Inflammatory macrophage treated with lipopolysaccharide for 1 hour (primary cell): ENCODE results near the gene ADAMTS13.

Experiments used
- DNase-seq, 2 donors: peaks; one replicate each; pipeline ENCODE4 v3.0.0-alpha.2; 2020 to 2022

The ADAMTS13 gene

DNA sequence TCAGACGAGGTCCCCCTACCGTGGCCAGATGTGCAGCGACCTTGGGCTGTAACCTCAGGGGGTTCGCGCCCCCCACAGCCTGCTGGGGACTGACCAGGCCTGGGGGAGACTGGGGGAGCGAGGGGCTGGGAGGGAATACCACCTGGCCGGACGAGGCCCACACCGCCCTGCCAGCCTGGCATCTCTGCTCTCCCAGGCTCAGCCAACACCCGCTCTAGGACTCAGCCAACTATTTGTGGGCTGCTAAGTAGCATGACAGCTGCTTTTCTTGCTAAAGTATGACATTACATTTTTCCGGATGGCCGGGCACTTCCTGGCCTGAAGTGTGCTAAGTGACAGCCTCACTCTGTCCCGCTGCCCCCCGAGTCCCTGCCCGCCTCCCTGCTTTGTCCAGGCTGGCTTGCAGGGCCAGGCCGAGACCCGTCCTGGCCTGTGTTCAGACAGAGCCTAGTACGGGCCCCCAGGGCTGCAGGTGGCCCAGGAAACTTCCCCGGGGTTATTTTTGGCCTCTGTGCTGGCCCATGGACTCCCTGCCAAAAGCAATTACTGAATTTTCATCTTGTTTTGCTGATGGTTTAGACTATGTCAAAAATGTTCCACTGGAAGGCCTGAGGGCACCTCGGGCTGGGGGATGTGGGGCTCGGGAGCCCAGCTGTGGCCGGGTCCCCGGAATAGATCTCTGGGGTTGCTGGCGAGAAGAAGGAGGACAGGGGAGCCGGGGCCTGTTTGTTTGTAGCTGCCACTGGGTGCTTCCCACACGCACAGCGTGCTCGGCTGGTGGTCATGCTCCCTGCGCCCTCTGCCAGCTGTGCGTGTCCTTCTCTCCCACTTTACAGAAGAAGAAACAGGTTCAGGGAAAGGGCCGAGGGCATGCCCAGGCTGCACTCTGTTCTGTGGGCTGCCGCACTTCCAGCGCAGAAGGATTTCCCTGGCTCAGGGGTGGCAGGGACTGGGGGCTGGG lies 70.2 kb downstream of the ADAMTS13 start:
- no peak for DNase-seq

DNA sequence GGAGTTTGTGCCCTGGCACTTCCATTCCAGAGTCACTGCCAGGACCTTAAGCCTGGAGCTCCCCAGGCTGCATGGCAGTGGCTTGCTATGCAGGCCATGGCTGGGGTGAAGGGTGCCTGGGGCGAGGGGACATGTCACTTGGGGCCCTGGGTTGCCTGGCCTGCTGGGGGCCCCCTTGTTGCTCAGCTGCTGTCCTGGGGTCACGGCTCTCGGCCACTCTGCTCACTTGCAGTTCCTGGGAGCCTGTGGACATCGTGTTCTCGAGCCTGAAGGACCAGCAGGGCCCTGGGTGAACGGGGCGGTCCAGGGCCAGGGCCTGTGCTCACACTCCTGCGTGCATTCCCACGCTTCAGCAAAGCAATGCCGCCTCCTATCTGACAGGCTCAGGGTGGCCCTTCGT lies 71.3 kb downstream of the ADAMTS13 start:
- DNase-seq, result no peak

DNA sequence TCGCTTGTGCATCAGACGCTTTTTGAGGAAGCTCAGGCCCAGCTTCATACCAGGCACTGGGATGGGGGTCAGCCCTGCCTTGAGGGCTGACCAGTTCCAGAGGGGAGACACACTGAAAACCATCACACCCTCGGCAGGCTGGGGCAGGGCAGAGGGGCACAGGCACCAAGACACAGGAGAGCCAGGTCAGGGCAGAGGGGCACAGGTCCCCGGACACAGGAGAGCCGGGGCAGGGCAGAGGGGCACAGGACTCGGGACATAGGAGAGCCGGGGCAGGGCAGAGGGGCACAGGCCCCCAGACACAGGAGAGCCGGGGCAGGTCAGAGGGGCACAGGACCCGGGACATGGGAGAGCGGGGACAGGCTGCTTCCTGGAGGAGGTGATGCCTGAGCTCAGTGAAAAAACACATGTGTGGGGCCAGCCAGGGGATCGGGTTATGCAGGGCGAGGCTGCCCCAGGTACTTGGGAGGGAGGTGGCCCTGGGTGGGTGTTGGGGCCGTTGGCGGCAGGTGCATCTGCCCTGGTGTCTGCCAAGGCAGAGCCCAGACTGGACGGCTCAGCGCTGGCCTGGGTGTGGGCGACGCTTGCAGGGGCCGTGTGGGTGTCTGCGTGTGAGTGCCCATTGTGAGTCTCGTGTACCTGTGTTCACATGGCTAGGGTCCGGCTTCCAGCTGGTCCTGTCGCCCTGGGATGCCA lies 71.8 kb downstream of the ADAMTS13 start:
- DNase-seq, result no peak

DNA sequence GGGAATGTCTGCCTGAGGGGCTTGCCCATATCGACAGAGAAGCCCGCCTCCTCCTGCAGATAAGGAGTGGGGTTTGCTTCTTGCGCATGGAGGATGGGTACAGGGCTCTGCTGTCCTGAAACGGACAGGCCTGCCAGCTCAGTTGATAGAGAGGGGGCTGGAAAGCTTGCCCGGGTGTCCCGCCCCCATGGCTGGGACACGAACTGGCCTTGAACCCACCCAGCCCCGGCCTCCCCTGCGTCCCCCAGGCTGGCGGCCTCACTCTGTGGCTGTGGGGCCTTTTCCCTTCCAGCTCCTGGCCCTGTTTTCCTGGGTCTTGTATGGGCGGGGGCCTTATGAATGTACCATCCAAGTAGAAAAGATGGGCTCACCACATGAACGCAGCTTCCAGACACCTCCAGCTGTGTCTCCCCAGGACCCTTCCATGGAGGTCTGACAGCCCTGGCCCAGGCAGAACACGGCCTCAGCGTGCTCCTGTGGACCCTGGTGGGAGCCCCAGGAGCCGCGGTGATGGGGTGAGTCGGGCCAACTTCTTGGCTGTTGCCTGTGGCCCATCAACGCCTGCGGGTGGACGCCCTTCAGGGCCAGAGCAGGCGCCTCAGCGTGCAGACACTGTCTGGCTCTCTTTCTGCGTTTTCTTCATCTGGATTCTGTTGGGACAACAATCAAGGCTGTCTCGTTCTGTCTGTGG lies 72.6 kb downstream of the ADAMTS13 start:
- no peak for DNase-seq

DNA sequence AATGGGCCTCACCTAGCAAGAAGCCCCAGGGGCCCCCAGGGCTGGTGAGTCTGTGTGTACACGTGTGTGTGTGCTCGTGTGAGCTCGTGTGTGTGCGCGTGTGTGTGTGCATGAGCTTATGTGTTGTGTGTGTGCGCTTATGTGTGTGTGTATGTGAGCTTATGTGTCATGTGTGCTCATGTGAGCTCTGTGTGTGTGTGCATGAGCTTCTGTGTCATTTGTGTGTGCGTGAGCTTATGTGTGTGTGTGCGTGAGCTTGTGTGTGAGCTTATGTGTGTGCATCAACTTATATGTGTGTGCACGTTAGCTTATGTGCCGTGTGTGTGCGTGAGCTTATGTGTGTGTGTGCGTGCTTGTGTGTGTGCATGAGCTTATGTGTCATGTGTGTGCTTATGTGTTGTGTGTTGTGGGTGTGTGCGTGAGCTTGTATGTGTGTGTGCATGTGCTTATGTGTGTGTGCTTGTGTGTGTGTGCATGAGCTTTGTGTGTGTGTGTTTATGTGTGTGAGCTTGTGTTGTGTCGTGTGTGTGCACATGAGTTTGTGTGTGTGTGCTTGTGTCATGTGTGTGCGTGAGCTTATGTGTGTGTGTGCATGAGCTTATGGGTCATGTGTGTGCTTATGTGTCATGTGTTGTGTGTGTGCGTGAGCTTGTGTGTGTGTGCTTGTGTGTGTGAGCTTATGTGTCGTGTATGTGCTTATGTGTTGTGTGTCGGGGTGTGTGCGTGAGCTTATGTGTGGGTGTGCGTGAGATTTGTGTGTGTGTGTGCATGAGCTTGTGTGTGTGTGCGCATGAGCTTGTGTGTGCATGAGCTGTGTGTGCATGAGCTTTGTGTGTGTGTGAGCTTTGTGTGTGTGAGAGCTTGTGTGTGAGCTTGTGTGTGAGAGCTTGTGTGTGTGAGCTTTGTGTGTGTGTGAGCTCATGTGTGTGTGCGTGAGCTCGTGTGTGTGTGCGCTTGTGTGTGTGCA lies 73.4 kb downstream of the ADAMTS13 start:
- DNase-seq, result no peak

DNA sequence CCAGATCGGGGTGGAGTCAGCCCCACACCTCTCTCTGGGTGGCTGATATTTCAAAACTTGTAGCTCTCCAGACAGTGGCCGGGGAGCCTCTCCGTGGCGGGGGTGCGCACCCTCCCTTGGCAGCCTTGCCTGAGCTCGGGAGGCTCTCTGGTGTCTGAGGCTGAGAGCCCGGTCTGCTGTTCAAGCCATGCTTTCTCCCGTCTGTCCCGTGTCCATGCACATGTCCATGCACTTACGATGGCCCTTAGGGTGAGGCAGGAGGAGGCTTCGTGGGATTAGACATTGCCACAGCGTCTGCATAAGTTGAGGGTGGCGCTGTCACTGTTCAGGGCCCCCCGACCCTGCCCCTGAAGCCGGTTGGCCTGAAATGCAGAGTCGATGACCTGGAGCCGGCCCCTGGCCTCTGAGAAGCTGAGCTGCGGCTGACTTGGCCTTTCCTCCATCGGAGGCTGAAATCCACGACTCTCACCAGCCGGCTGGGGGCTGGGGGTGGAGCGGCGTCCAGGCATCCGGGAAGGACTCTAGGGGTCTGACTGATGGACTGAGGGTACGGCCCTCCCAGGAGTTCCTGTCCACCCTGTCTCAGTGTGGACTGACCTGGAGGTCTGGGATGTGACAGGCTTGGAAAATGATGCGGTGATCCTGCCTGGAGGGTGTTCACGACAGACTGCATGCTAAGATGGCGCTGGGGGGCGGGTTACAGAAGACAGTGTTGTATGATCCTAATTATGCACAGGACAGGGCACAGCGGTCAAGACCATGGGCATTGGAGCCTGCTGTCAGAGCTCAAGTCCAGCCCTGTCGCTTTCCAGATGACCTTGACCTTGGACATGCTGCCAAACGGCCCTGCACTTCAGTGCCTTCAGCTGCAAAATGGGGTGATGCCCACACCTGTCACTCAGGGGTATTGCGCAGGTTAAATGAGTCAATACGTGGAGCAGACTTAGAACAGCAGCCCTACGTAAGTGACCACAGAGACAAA lies 75.0 kb downstream of the ADAMTS13 start:
- DNase-seq, result no peak

DNA sequence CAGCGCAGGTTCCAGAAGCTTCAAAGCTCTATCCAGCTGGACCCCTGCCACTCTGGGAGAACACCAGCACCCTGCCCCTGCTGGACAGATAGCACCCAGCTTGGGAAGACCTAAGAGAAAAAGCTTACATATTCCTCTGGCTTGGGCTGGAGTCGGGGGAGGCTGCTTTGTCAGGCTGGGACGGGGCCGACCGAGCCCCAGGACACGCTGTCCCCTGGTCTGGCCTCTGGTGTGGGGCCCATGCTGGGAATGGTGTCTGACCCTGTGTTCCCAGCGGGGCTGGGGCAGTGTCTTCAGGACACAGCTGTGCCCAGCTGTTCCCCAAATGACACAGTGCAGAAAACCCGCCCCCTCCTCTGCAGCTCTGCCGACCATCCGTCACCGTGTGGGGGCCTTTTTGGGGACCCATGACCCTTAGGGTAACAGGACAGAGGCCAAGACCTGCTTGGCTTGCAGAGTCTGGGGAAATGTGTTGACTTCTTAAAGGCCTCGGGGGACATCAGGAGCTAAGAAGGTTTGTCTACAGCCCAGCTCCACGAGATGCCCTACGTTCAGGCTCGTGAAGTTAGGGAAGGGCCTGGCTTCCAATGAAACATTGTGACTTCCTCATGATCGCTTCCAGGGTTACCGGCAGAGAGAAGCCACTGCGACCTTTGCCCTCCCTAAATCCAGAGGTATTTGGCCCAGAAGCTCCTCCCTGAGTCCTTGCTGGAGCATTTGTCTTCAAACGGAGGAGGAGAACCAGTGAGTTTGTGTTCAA lies 77.1 kb downstream of the ADAMTS13 start:
- DNase-seq, result no peak

DNA sequence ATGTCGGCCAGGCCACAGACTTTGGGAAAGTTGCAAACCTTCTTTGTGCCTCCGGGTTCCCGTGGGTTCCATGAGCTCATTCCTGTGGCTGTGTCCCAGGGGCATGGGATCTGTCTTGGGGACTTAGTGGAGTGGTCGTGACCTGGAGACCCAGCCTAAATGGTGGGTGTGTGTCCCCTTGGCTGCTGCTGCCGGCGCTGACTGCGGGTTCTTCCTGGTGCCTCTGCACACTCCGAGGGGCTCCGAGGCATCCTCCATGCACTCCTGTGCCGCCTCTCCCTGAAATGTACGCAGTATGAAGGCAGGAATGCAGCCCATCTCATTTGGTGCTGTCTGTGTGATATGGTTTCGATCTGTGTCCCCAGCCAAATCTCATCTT lies 77.7 kb downstream of the ADAMTS13 start:
- DNase-seq, result no peak

DNA sequence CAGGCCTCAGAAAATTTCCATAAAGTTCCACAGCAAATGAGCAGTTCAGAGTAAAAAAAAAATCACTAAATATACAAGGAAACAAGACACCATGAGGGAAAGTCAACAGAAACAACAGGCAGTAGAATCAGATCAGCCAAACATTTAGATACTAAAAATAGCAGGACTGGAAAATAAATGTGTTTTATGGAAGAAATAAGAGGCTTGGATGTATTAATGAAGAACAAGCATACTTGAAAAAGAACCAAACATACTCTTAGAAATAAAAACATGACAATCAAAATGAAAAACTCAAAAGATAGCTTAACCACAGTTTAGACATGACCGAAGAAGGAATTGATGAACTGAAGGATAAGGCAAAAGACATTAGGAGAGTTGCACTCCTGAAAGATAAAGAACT lies 79.9 kb downstream of the ADAMTS13 start:
- no peak for DNase-seq

DNA sequence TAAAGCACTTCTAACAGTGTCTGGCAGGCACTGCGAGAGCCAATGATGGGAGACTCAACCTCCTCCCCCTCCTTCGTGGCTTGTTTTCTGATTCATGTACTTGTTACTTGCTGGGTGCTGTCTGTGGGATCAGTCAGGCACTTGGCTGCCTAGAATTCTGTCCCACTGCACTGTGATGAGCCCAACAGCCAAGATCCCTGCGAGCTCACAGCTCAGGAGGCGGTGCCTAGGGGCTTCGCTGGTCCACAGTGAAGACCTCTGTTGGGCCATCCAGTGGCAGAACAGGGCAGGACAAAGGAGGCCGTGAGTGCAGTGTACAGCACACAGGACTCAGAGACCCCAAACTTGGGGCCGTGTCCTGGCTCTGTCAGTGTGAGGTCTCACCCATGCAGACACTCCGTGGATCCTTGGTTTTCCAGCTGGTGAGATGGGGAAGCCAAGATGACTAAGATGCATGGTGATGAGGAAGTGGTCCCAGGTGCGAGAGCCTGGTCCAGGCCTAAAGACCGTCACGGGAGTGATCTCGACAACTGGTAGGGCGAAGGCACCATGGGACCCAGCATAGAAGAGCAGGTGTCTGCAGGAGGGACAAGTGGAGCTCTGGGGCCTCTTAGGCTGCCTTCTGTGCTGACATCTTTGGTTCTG lies 83.1 kb downstream of the ADAMTS13 start:
- no peak for DNase-seq

DNA sequence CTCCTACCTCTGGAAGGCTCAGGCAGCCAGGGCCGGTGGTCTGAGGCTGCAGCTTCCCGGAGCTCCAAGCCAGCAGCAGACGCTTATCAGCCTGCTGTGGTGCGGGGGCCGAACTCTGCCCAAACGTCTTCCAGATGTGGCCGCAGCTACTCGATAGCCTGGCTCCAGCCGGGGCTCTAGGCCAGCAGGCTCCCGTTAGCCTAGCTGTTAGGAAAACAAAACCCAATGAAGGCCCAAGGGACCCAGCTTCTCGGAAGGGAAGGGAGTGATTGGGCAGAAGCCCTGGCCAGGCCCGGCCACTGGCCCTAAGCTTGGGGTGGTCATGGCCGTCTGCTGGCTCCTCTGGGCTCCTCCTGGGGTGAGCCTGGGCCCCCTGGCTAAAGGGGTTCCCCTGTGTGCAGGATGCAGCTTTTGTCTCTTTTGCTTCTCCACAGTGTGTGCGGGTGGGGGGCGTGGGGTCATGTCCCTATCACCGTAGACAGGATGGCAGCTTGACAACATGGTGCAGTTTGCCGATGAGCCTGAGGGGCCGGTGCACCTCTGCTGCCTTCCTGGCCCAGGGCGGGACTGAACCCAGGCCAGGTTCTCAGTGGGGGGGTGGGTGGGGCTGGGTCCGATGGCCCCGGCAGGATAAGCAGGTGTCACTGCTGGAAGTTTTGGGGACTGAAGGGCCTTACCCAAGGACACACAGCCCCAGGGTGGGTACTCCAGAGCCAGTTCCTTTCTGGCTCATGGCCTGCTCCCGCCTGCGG lies 83.9 kb downstream of the ADAMTS13 start:
- DNase-seq, result no peak

DNA sequence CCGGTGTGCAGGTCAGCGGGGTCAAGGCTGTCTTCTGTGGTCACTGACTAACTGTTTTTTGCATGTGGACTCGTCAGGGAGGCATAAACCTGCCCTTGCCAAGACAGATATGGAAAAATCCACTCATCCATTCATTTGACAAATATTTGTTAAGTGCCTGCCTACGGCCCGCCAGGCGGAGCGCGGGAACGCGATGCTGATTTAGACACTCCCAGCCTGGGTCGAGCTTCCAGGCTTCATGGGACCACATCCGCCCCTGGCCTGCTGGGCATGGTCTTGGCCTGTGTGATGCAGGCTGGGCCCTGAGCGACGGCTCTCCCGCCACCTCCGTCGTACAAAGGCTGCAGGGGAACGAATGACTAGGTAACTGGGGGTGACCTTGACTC lies 84.5 kb downstream of the ADAMTS13 start:
- DNase-seq, result no peak

DNA sequence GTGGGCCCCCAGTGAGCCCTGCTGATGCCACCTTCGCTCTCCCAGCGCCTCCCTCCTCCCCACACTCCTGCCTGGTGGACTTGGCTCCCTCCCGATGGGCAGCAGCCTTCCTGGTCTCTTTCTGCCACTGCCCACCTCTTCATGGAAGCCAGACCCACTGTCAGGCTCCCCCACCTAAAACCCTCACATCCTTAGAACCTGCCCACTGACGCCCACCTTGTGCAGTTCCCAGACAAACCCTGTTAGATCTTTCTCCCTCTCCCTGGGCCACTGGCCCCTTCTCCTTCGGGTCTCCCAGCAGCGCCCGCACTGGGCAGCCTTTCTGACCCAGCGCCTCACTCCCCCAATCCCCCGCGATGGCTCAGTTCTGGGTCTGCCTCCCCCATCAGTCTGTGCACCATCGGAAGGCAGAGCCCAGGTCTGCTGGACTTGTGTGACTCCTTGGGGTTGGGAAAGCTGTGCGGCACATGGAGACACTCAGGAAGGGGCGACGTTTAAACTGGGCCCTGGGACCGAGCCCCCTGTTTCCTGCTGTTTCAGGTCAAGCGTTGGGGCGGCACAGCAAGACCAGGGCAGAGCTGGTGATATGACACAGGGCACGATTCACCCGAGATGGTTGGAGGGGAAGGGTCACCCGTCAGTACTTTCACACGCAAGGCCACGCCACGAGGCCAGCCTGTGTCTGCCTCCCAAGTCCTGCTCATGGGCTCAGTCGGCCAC lies 85.2 kb downstream of the ADAMTS13 start:
- no peak for DNase-seq

DNA sequence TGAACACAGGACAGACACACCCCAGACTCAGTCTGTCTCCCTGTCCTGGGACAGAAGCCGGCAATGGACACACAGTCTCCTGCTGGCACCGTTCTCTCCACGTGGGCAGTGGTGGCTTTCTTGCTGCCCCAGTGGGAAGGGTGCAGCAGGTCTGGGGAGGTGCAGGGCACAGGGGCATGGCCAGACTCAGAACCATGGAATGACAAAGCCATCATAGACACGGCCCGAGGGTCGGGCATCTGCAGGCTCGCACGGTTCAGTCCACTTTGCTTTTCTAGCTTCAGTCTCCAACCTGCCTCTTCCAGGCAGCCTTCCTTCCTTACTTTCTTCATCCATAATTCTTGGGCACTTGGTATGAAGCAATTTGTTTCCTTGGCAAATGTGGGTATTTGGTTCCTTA lies 85.9 kb downstream of the ADAMTS13 start:
- no peak for DNase-seq
